H4 (cell line): ENCODE data around the gene CCDC171. TPM values are rescaled to one million over a fixed set of nuclear protein-coding genes. Genes with fewer than 3 reads are reported as not detected.
"Not testable (repeated sequence)": the region's sequence is repeated elsewhere in the genome, so short reads cannot be mapped to it uniquely, and the experiment has no call there.

Experiments used
- DNase-seq: peaks from one replicate; pipeline ENCODE4 v3.0.0-alpha.2; 2015; ENCODE audit warnings: low spot score
- total RNA-seq: library from RNA; depleted of rRNA; stranded (reverse); fragments of >200 nt; shearing (Covaris generic); gene quantifications from 2 replicates; pipeline ENCODE4 v1.2.3, GENCODE V29; 2014

CCDC171 gene
- total RNA-seq, 1 experiment from 2014 or later, result 1.8 TPM

- no peak for DNase-seq
These were observed 670 bp downstream of the CCDC171 start for GRCh38 chr9:15553528-15553898.

- no peak for DNase-seq
These were observed 17.9 kb downstream of the CCDC171 start for GRCh38 chr9:15570769-15571168.

GRCh38 chr9:15572200-15572770 lies 19.4 kb downstream of the CCDC171 start:
- DNase-seq, result no peak

- DNase-seq, result no peak
These were observed 23.7 kb downstream of the CCDC171 start for GRCh38 chr9:15576350-15577050.

- no peak for DNase-seq
These were observed 25.9 kb downstream of the CCDC171 start for GRCh38 chr9:15578714-15579113.

GRCh38 chr9:15584379-15584778 lies 31.5 kb downstream of the CCDC171 start:
- DNase-seq, result no peak

GRCh38 chr9:15592317-15592716 lies 39.5 kb downstream of the CCDC171 start:
- DNase-seq, result no peak

- not testable (repeated sequence) for DNase-seq
These were observed 40.1 kb downstream of the CCDC171 start for GRCh38 chr9:15592940-15593339.

- not testable (repeated sequence) for DNase-seq
These were observed 48.0 kb downstream of the CCDC171 start for GRCh38 chr9:15600666-15601330.

GRCh38 chr9:15606643-15607472 lies 54.0 kb downstream of the CCDC171 start:
- no peak for DNase-seq

- DNase-seq, result no peak
These were observed 60.1 kb downstream of the CCDC171 start for GRCh38 chr9:15612962-15613361.

GRCh38 chr9:15617782-15618181 lies 64.9 kb downstream of the CCDC171 start:
- DNase-seq, result no peak

- no peak for DNase-seq
These were observed 65.9 kb downstream of the CCDC171 start for GRCh38 chr9:15618540-15619331.

- DNase-seq, result no peak
These were observed 69.6 kb downstream of the CCDC171 start for GRCh38 chr9:15622318-15622971.

- no peak for DNase-seq
These were observed 82.9 kb downstream of the CCDC171 start for GRCh38 chr9:15635752-15636151.

- no peak for DNase-seq
These were observed 87.3 kb downstream of the CCDC171 start for GRCh38 chr9:15640121-15640520.

GRCh38 chr9:15641291-15641690 lies 88.4 kb downstream of the CCDC171 start:
- DNase-seq, result no peak

GRCh38 chr9:15642369-15642962 lies 89.6 kb downstream of the CCDC171 start:
- DNase-seq, result peak; percentile 42

GRCh38 chr9:15670246-15670645 lies 117.4 kb downstream of the CCDC171 start:
- no peak for DNase-seq

GRCh38 chr9:15670894-15671293 lies 118.1 kb downstream of the CCDC171 start:
- DNase-seq, result no peak
